ENCODE results near the gene OR1L6. TPM values are rescaled to one million over a fixed set of nuclear protein-coding genes. Genes with fewer than 3 reads are reported as not detected.

The OR1L6 gene
- total and polyA plus RNA-seq, 2 of the 8 experiments (the other 6 are each of a cell fraction or from before 2014, with no cell fraction given): not detected

DNA sequence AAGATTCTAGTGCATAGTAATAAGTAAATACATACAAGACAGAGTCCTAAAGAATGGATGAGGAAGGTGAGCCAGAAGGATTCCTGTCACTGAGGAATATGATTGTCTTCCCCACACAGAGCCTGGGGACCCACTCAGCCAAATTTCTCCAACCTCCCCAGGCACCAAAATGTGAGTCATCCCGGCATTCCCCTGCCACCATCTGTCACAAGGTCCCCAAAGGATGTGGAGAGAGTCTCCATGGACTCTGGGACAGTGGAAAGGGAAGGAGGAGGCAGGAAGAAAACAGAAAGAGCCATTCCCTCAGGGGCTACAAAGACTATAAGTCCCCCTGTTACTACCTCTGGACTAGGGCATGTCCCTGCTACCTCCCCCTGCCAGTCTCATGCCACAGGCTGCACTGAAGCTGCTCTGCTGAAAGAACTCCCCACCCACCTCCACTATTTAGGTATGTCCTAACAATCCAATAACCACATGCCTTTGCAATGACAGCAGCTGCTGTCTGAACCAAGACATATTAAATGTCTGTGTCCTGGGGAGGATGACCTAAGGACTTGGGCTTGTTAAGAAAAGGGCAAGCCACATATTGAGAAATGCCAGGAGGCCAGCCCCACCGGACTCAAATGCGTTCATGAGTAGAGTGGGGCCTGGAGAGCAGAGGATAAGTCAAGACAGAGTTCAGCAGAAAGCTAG, 36.0 kb downstream of the OR1L6 start:
- no peak overlapping the region for H4K5ac ChIP-seq (ENCODE audit: insufficient read length, low read depth, low read length)
- no peak for FAIRE-seq
- no peak overlapping the region for H3K14ac ChIP-seq (ENCODE audit: insufficient read length)
- no peak overlapping the region for H4K8ac ChIP-seq (ENCODE audit: extremely low read depth, insufficient read depth, low read length)
- no peak overlapping the region for H2AK5ac ChIP-seq (ENCODE audit: low read depth, low read length)
- 83% methylated on average over 3 of the region's 3 CpGs; no CpG with 5 or more reads in 1 of the 2 experiments for WGBS, 2 experiments (ENCODE audit: extremely low coverage in 1 of 2, insufficient coverage in 1 of 2, insufficient read length in 1 of 2, insufficient replicate concordance in 2 of 2, low coverage in 1 of 2, low lambda C conversion rate in 2 of 2, missing lambda C conversion rate in 1 of 2)
- no peaks in the 10 kb centered on the region for H3K79me1 ChIP-seq (ENCODE audit: low read depth, low read length)
- H3K4me2 ChIP-seq (ENCODE audit: insufficient read depth in 1 of 2, low read depth in 2 of 2, low read length in 2 of 2): no peak overlapping the region
- no peak overlapping the region for H3K9ac ChIP-seq (replicated peaks in 1 of 4; ENCODE audit: extremely low read depth in 1 of 4, low read depth in 3 of 4, low read length in 3 of 4)
- H3K36me3 ChIP-seq (ENCODE audit: control insufficient read depth in 2 of 4, insufficient read depth in 4 of 4, low read length in 3 of 4): no peaks in the 10 kb centered on the region
- no peak overlapping the region for H3K23ac ChIP-seq (ENCODE audit: insufficient read length)
- H2AFZ ChIP-seq (ENCODE audit: low read length): no peak overlapping the region
- no peak overlapping the region for H2BK15ac ChIP-seq (ENCODE audit: low read length)
- no peak overlapping the region for H3K56ac ChIP-seq (replicated peaks; ENCODE audit: insufficient read length, low read depth, low read length)
- H3K4me1 ChIP-seq (replicated peaks in 1 of 4; ENCODE audit: control insufficient read depth in 3 of 4, insufficient read depth in 4 of 4, low read length in 3 of 4): no peaks in the 10 kb centered on the region
- no peak overlapping the region for H2BK20ac ChIP-seq (ENCODE audit: low read length)
- H3K79me2 ChIP-seq (ENCODE audit: control insufficient read depth in 1 of 2, insufficient read depth in 2 of 2, low read length in 2 of 2): no peaks in the 10 kb centered on the region
- TF ChIP-seq ASH2L (IDR thresholded peaks at IDR 0.05; ENCODE audit: low read length) (no peak), EZH2 (IDR thresholded peaks at IDR 0.05; ENCODE audit: low read depth, low read length, severe bottlenecking) (no peak), YY1 (IDR thresholded peaks at IDR 0.05; ENCODE audit: low read depth, low read length) (no peak), EP300 (IDR thresholded peaks at IDR 0.05; ENCODE audit: borderline replicate concordance in 1 of 2, low read depth in 2 of 2, low read length in 2 of 2) (no peak), SIRT6 (IDR thresholded peaks at IDR 0.05; ENCODE audit: low read length) (no peak), RBBP5 (IDR thresholded peaks at IDR 0.05; ENCODE audit: borderline replicate concordance, low read depth, low read length) (no peak), TAF1 (IDR thresholded peaks at IDR 0.05; ENCODE audit: low read depth, low read length) (no peak), POLR2AphosphoS5 (IDR thresholded peaks at IDR 0.05; ENCODE audit: low read depth, low read length) (no peak), SP2 (IDR thresholded peaks at IDR 0.05; ENCODE audit: low read length) (no peak), JUN (IDR thresholded peaks at IDR 0.05; ENCODE audit: low read depth, low read length) (no peak)
- no peak overlapping the region for H3K4me3 ChIP-seq (ENCODE audit: extremely low read depth in 1 of 4, insufficient read depth in 2 of 4, low read depth in 3 of 4, low read length in 4 of 4)
- no peak overlapping the region for H3K27ac ChIP-seq (ENCODE audit: low read depth, low read length)
- ChIA-PET CTCF (ENCODE audit: partially characterized antibody) (no interaction called here), POLR2A (ENCODE audit: partially characterized antibody) (no interaction called here)
- DNase-seq (ENCODE audit: low read depth in 1 of 2, low spot score in 2 of 2): no peak
- H2BK5ac ChIP-seq (ENCODE audit: low read depth, low read length): no peak overlapping the region
- peaks cover 40 to 43% of the 10 kb centered on the region in 2 experiments for H3K9me3 ChIP-seq (ENCODE audit: insufficient read depth in 2 of 2, low read depth in 1 of 2, low read length in 1 of 2)
- H3K18ac ChIP-seq (ENCODE audit: extremely low read depth, low read length): no peak overlapping the region
- H2BK12ac ChIP-seq (ENCODE audit: low read depth, low read length): no peak overlapping the region
- H4K20me1 ChIP-seq (replicated peaks in 1 of 2; ENCODE audit: control insufficient read depth in 1 of 2, insufficient read depth in 2 of 2, low read length in 2 of 2): no peaks in the 10 kb centered on the region
- H4K91ac ChIP-seq (replicated peaks; ENCODE audit: insufficient read length, low read length): no peak overlapping the region
- H2BK120ac ChIP-seq (replicated peaks; ENCODE audit: low read depth, low read length): no peak overlapping the region
- no peak overlapping the region for H3K4ac ChIP-seq (replicated peaks; ENCODE audit: insufficient read length, low read depth, low read length)
- no peaks in the 10 kb centered on the region for H3K23me2 ChIP-seq (ENCODE audit: low read depth, low read length)
- H3K27me3 ChIP-seq (replicated peaks in 1 of 4; ENCODE audit: control insufficient read depth in 3 of 4, extremely low read depth in 1 of 4, insufficient read depth in 3 of 4, low read length in 3 of 4): no peaks in the 10 kb centered on the region

Data from H1 (cell line).